Limb (tissue), 2 donors: ENCODE results near the gene TPP1.

Experiments used
- DNase-seq, 2 donors: peaks; one replicate each; pipeline ENCODE4 v3.0.0-alpha.2; 2016; ENCODE audit errors: extremely low spot score in 2 of 2

Gene TPP1

GRCh38 chr11:6596239-6596877 is 22.9 kb downstream of the TPP1 start:
- no peak for DNase-seq

- DNase-seq: no peak
These were observed 25.0 kb downstream of the TPP1 start for GRCh38 chr11:6594142-6594768.

- DNase-seq: no peak
These were observed 31.2 kb downstream of the TPP1 start for GRCh38 chr11:6588018-6588417.

- DNase-seq: no peak
These were observed 31.8 kb downstream of the TPP1 start for GRCh38 chr11:6587360-6587953.

- DNase-seq: no peak
These were observed 32.5 kb downstream of the TPP1 start for GRCh38 chr11:6586434-6587359.

GRCh38 chr11:6584528-6584927 is 34.7 kb downstream of the TPP1 start:
- DNase-seq: no peak

GRCh38 chr11:6583584-6583983 is 35.6 kb downstream of the TPP1 start:
- no peak for DNase-seq

GRCh38 chr11:6579681-6580080 is 39.5 kb downstream of the TPP1 start:
- DNase-seq: no peak

GRCh38 chr11:6578134-6578533 is 41.1 kb downstream of the TPP1 start:
- no peak for DNase-seq

GRCh38 chr11:6576471-6577373 is 42.5 kb downstream of the TPP1 start:
- peak; percentile 54 to 81 for DNase-seq

GRCh38 chr11:6574816-6575715 is 44.2 kb downstream of the TPP1 start:
- no peak for DNase-seq

- DNase-seq: no peak
These were observed 47.0 kb downstream of the TPP1 start for GRCh38 chr11:6572215-6572614.

- no peak for DNase-seq
These were observed 47.7 kb downstream of the TPP1 start for GRCh38 chr11:6571434-6572008.

- peak in 1 of 2 donors; percentile 24 for DNase-seq
These were observed 48.4 kb downstream of the TPP1 start for GRCh38 chr11:6570691-6571427.

- no peak for DNase-seq
These were observed 49.5 kb downstream of the TPP1 start for GRCh38 chr11:6569706-6570105.

- DNase-seq: peak; percentile 19 to 70
These were observed 50.9 kb downstream of the TPP1 start for GRCh38 chr11:6568191-6568918.

- DNase-seq: peak in 1 of 2 donors; percentile 21
These were observed 51.9 kb downstream of the TPP1 start for GRCh38 chr11:6567371-6567745.

- no peak for DNase-seq
These were observed 52.4 kb downstream of the TPP1 start for GRCh38 chr11:6566704-6567370.
